Lung (tissue), 12 donors: ENCODE data around the gene ARSA. TPM values are rescaled to one million over a fixed set of nuclear protein-coding genes. Genes with fewer than 3 reads are reported as not detected.

Source experiments
- ATAC-seq: fragments of 200-7000 bp; cut with Tn5 transposase; one replicate; pipeline ENCODE4 v1.9.1; 2020; ENCODE audit warnings: moderate number of reproducible peaks; ENCODE audit not compliant: insufficient read depth, low FRiP score
- DNase-seq, 3 donors: peaks; one replicate each; pipeline ENCODE4 v3.0.0-alpha.2; 2013 to 2017
- H3K27ac ChIP-seq, 2 donors: one replicate each; pipeline ENCODE4 v1.5.1; 2013; ENCODE audit warnings: mild to moderate bottlenecking in 2 of 2, moderate library complexity in 2 of 2, control low read depth in 1 of 2, inconsistent platforms in 1 of 2, low read depth in 1 of 2, low read length in 1 of 2
- H3K27me3 ChIP-seq, 3 donors: one replicate each; pipeline ENCODE4 v1.5.1; 2013; ENCODE audit warnings: low read length in 2 of 3; ENCODE audit not compliant: control insufficient read depth in 3 of 3, insufficient read depth in 3 of 3
- H3K36me3 ChIP-seq, 4 donors: one replicate each; pipeline ENCODE4 v1.5.1; 2013; ENCODE audit warnings: low read length in 4 of 4, mild to moderate bottlenecking in 1 of 4, moderate library complexity in 1 of 4; ENCODE audit not compliant: control insufficient read depth in 4 of 4, insufficient read depth in 4 of 4
- H3K4me1 ChIP-seq, 5 donors: one replicate each; pipeline ENCODE4 v1.5.1; 2013; ENCODE audit warnings: low read length in 5 of 5, mild to moderate bottlenecking in 2 of 5, moderate library complexity in 1 of 5; ENCODE audit not compliant: control insufficient read depth in 5 of 5, insufficient read depth in 5 of 5
- H3K4me3 ChIP-seq: one replicate; pipeline ENCODE4 v1.5.1; 2013; ENCODE audit warnings: mild to moderate bottlenecking, control low read depth, moderate library complexity
- H3K9ac ChIP-seq, 2 donors: one replicate each; pipeline ENCODE4 v1.5.1; 2013; ENCODE audit warnings: low read length in 2 of 2, control low read depth in 1 of 2; ENCODE audit not compliant: insufficient read depth in 1 of 2
- H3K9me3 ChIP-seq, 4 donors: one replicate each; pipeline ENCODE4 v1.5.1; 2013; ENCODE audit warnings: low read length in 3 of 4, mild to moderate bottlenecking in 1 of 4, moderate library complexity in 1 of 4; ENCODE audit not compliant: control insufficient read depth in 4 of 4, insufficient read depth in 3 of 4
- CTCF ChIP-seq: IDR thresholded peaks from 2 replicates; pipeline ENCODE4 v1.5.1; 2012; ENCODE audit warnings: mild to moderate bottlenecking; ENCODE audit errors: control extremely low read depth, extremely low read depth
- WGBS, 2 donors: extraction: QIAGEN DNeasy Blood & Tissue Kit; methylation state at CpG; one replicate each; pipeline ENCODE4 v1.1.7; 2013; 5-methylcytosine and 5-hydroxymethylcytosine counted together
- polyA plus RNA-seq, 2 donors: library from polyadenylated mRNA; stranded (reverse); fragments of 200-250 nt; gene quantifications; one replicate each; pipeline ENCODE4 v1.2.1, GENCODE V29; 2013
- total RNA-seq, 2 donors: library from RNA; depleted of rRNA in 1 of 2; stranded (reverse); fragments of >200 nt in 1 of 2; gene quantifications; one replicate each; pipeline ENCODE4 v1.2.1, GENCODE V29; 2014 to 2021
- donor health status: control.
- donor health status: control.
- donor health status: Bipolar disorder and iron deficiency.
- donor health status: healthy.
- donor health status: DM: yes; HTN: yes; CAD: no.

The ARSA gene
- total and polyA plus RNA-seq, 4 donors = 21.2 to 57.7 (median 40.5) TPM

DNA sequence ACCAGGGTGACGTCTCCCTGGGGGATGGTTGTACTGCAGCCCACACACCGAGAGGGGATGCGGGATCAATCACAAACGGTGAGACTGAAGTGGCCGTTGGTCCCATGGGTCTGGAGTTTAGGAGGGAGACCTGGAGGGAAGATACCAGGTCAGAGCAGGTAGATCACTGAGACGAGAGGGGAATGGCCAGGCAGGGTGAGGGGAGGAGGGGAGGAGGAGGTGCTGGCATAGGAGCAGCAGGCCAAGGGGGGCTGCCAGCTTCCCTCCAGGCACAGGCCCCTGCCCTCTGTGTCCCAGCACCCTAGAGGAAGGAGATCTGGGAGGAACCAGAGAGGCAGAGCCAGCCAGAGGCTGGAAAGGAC lies 20.3 kb downstream of the ARSA start:
- ATAC-seq = no peak
- Histone ChIP-seq H3K27me3 (peaks cover 11 to 44% (median 22%) of the 10 kb centered on the region in 3 donors), H3K9ac (no peak overlapping the region), H3K4me3 (no peak overlapping the region), H3K9me3 (peaks cover 0 to 6% (median 0%) of the 10 kb centered on the region in 4 donors), H3K36me3 (no peaks in the 10 kb centered on the region), H3K4me1 (peaks cover 0 to 2% (median 0%) of the 10 kb centered on the region in 5 donors), H3K27ac (no peak overlapping the region)
- DNase-seq = no peak
- WGBS, 2 donors = 67 to 71% methylated on average over 6 of the region's 6 CpGs
- no peak for TF ChIP-seq CTCF

- H3K4me1 ChIP-seq = no peaks in the 10 kb centered on the region
- TF ChIP-seq CTCF = no peak
- H3K4me3 ChIP-seq = no peak overlapping the region
- no peak for ATAC-seq
- H3K9me3 ChIP-seq = peaks cover 0 to 6% (median 0%) of the 10 kb centered on the region in 4 donors
- DNase-seq = no peak
- H3K9ac ChIP-seq = no peak overlapping the region
- WGBS, 2 donors = 74 to 89% methylated on average over 18 of the region's 18 CpGs
- H3K27me3 ChIP-seq = peaks cover 13 to 45% (median 22%) of the 10 kb centered on the region in 3 donors
- no peaks in the 10 kb centered on the region for H3K36me3 ChIP-seq
- H3K27ac ChIP-seq = no peak overlapping the region
Observed at GRCh38 chr22:50606946-50607658, 20.9 kb downstream of the ARSA start.

- no peaks in the 10 kb centered on the region for H3K36me3 ChIP-seq
- WGBS, 2 donors = 76 to 77% methylated on average over 19 of the region's 19 CpGs
- H3K9me3 ChIP-seq = peaks cover 0 to 6% (median 0%) of the 10 kb centered on the region in 4 donors
- ATAC-seq = no peak
- DNase-seq = no peak
- no peak overlapping the region for H3K9ac ChIP-seq
- TF ChIP-seq CTCF = no peak
- H3K4me1 ChIP-seq = no peaks in the 10 kb centered on the region
- H3K27me3 ChIP-seq = peaks cover 17 to 47% (median 22%) of the 10 kb centered on the region in 3 donors
- H3K4me3 ChIP-seq = no peak overlapping the region
- no peak overlapping the region for H3K27ac ChIP-seq
Observed at GRCh38 chr22:50606165-50606945, 21.6 kb downstream of the ARSA start.
